HG03460 (cell line): Measurements from ENCODE around the gene SLC17A6.

Source experiments
- ATAC-seq: cut with Tn5 transposase; IDR thresholded peaks from one replicate; pipeline ENCODE4 v1.9.1; 2021; ENCODE audit not compliant: unreplicated experiment

SLC17A6 gene

DNA sequence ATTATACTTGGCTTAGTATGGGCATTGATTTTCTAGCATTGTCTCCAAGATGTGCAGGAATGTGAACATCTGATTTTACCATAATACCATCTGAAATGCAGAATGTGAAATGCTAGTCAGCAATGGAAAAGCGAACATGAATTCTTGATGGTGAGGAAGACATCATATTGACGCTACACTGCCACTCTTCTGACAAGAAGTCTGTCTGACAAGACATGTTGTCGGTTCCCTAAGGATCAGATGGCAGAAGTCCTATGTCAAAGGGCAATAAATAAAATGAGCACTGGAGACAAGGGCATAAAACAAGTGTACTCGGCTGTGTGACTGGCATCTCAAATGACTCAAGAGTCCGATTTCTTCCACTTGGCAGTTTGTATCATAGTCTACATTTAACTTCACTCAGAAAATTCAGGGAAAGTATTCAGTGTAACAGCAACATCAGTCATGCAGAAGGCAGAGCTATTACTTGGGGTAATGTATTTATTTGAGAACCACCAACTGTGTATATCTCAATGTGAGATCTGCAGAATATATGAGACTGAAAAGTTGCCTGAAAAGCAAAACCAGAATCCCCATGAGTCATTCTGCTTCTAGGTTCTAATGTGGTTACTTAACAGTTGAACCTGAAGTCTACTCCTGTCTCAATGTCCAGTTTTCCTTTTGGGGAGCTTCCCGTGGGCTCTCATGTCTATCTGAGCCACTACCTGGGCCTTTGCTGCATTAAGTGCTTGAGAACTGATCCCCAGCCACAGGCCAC is 51.5 kb downstream of the SLC17A6 start:
- no peak for ATAC-seq

- ATAC-seq: no peak
Observed at GRCh38 chr11:22390283-22390655, 52.1 kb downstream of the SLC17A6 start.

DNA sequence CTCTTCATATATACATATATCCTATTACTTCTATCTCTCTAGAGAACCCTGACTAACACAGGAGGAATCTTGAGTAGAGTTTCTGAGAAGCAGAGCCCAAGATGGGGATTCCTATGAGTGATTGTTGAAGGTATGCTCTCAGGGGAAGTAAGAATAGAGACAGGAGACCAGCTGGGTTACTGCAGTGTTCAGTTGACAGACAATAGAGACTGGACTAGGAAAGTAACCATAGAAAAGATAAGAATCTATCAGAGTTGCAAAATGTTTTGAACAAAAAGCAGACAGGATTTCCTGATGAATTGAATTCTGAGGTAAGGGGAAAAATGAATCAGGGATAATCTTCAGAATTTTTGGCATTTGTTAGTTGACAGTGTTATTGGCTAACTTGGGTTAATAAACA is 54.4 kb downstream of the SLC17A6 start:
- no peak for ATAC-seq

GRCh38 chr11:22405377-22405776 is 67.2 kb downstream of the SLC17A6 start:
- ATAC-seq: no peak

GRCh38 chr11:22407267-22407666 is 69.1 kb downstream of the SLC17A6 start:
- no peak for ATAC-seq

DNA sequence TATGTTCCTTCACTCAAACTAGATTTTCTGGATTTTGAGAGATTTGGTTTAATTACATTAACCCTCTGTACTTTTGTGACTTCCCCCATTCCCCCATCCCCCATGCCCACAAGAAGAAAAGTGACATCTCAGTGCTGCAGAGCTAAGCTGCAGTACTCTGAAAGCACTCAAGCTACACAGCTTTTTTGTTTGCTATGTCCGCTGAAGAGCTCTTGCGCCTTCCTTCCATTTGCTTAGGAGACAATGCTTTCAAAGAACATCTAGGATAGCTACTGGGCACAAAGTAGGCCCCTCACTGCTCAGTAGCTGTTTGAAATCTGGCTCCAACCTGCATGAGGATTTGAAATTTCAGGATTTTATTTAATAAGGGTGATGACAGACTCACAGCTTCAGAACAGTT is 69.7 kb downstream of the SLC17A6 start:
- ATAC-seq: no peak

- no peak for ATAC-seq
Observed at GRCh38 chr11:22415476-22415875, 77.3 kb downstream of the SLC17A6 start.

DNA sequence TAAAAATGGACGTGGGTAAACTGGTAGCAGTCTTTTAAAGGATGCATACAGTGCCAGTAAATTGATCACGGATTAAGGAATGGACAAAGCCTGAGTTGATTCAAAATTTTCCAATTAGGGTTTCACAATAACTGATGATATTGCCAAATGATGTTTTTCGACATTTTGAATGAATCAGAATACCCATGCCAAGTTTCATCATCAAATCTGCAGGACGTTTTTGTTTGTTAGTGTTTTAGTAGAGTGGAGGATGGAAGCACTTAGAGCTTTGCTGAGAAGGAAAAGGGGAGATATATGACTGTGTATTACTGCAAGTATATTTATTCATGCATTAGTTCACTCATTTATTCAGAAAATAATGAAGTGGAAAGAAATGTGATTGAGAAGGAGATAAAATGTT is 78.3 kb downstream of the SLC17A6 start:
- ATAC-seq: no peak

DNA sequence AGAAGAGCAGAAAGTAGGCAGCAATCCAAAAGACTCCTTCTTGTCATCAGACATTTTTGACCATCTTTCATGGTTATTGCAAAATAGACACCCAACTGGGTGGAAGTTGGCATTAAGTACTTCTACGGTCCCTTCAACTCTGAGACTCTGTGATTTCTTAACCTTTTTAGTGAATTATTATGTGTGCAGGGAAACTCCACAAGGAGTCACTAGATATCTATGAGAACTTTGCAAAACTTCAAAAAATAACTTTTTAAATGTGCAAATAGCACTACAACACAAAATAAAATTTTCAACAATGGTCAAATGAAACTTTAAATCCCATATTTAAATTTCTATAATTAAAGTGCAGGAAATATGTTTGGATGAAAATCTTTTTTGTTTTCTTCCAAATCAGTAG is 88.7 kb downstream of the SLC17A6 start:
- no peak for ATAC-seq
